Tibial artery (tissue), 4 donors: ENCODE results near the gene CDH5.

Source experiments
- DNase-seq, 2 donors: peaks; one replicate each; pipeline ENCODE4 v3.0.0-alpha.2; 2019
- H3K27ac ChIP-seq, 2 donors: fragments of 200-600 bp; sonication (generic) in 1 of 2; 1 replicate in 1 of 2; 2 replicates in 1 of 2; pipeline ENCODE4 v1.5.1; 2018 to 2019; ENCODE audit warnings: mild to moderate bottlenecking in 1 of 2
- H3K27me3 ChIP-seq, 2 donors: fragments of 200-600 bp; sonication (generic) in 1 of 2; one replicate each; pipeline versions ENCODE4 v1.5.1 to v1.6.0; 2016 to 2019
- H3K36me3 ChIP-seq, 3 donors: fragments of 200-600 bp; sonication (generic) in 2 of 3; one replicate each; pipeline ENCODE4 v1.5.1; 2016 to 2019; ENCODE audit warnings: mild to moderate bottlenecking in 2 of 3
- H3K4me1 ChIP-seq, 4 donors: fragments of 200-600 bp; sonication (generic) in 2 of 4; 1 replicate in 3 of 4; 2 replicates in 1 of 4; pipeline ENCODE4 v1.5.1; 2016 to 2019
- H3K4me3 ChIP-seq, 2 donors: fragments of 200-600 bp; sonication (generic) in 1 of 2; 1 replicate in 1 of 2; 2 replicates in 1 of 2; pipeline ENCODE4 v1.5.1; 2018 to 2019; ENCODE audit warnings: mild to moderate bottlenecking in 2 of 2
- H3K9me3 ChIP-seq, 3 donors: fragments of 200-600 bp; sonication (generic) in 1 of 3; one replicate each; pipeline ENCODE4 v1.5.1; 2016 to 2019
- intact Hi-C: fragments of 100-400 bp; cut with DNase I; formaldehyde crosslinking; loops from one replicate; pipeline ENCODE4 v1.15.0; 2023; ENCODE audit warnings: low total_unique reads
- TF ChIP-seq, protein P1 (sequence below), 2 experiments: fragments of 200-600 bp in 1 of 2; fragments of 450-650 bp in 1 of 2; IDR thresholded peaks; one replicate each; pipeline ENCODE4 v1.5.1; 2017 to 2019; ENCODE audit warnings: antibody characterized with exemption in 2 of 2, mild to moderate bottlenecking in 1 of 2, moderate library complexity in 1 of 2

Gene CDH5

DNA sequence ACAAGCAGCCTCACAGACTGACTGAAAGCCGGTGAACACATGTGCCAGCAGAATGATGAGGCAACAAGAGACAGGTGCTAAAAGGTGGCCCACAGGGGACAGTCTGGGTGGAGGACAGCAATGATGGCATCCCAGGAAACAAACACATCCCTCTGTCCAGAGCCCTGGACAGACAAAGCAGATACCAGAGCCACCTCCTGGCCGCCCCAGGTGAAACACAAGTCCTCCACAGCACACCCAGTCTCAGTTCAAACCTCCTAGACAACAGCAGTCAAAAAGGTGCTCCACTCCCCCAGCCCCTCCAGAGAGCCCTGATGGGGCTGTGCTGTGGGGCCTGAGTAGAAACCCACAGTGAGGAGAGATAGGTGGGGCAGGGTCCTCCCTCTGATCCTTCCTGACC, 20.3 kb upstream of the CDH5 start:
- TF ChIP-seq, protein P1, sequence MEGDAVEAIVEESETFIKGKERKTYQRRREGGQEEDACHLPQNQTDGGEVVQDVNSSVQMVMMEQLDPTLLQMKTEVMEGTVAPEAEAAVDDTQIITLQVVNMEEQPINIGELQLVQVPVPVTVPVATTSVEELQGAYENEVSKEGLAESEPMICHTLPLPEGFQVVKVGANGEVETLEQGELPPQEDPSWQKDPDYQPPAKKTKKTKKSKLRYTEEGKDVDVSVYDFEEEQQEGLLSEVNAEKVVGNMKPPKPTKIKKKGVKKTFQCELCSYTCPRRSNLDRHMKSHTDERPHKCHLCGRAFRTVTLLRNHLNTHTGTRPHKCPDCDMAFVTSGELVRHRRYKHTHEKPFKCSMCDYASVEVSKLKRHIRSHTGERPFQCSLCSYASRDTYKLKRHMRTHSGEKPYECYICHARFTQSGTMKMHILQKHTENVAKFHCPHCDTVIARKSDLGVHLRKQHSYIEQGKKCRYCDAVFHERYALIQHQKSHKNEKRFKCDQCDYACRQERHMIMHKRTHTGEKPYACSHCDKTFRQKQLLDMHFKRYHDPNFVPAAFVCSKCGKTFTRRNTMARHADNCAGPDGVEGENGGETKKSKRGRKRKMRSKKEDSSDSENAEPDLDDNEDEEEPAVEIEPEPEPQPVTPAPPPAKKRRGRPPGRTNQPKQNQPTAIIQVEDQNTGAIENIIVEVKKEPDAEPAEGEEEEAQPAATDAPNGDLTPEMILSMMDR (IDR thresholded peaks at IDR 0.05) = no peak
- peaks cover 0 to 14% of the 10 kb centered on the region in 2 donors for H3K27me3 ChIP-seq
- no peaks in the 10 kb centered on the region for H3K36me3 ChIP-seq
- H3K4me1 ChIP-seq = peaks cover 0 to 5% (median 0%) of the 10 kb centered on the region in 4 donors
- DNase-seq = no peak
- H3K27ac ChIP-seq = no peak overlapping the region
- no peaks in the 10 kb centered on the region for H3K9me3 ChIP-seq
- no peak overlapping the region for H3K4me3 ChIP-seq
- intact Hi-C loops = no loop called here

DNA sequence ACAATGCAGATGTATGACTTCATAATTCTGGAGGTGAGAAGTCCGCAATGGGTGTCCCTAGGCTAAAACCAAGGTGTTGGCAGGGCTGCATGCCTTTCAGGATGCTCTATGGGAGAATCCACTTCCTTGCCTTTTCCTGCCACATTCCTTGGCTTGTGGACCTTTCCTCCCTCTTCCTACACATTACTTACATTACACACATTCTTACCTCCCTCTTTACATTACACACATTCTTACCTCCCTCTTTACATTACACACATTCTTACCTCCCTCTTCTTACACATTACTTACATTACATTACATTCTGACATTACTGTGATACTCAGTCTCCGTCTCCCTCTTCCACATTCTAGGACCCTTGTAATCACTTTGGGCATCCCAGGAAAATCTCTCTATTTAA, 14.2 kb upstream of the CDH5 start:
- TF ChIP-seq, protein P1 (IDR thresholded peaks at IDR 0.05) = no peak
- Histone ChIP-seq H3K36me3 (no peaks in the 10 kb centered on the region), H3K27ac (no peak overlapping the region), H3K9me3 (no peaks in the 10 kb centered on the region), H3K4me3 (no peak overlapping the region), H3K4me1 (peaks cover 0 to 4% (median 0%) of the 10 kb centered on the region in 4 donors), H3K27me3 (peaks cover 0 to 24% of the 10 kb centered on the region in 2 donors)
- DNase-seq = no peak
- intact Hi-C loops = no loop called here

DNA sequence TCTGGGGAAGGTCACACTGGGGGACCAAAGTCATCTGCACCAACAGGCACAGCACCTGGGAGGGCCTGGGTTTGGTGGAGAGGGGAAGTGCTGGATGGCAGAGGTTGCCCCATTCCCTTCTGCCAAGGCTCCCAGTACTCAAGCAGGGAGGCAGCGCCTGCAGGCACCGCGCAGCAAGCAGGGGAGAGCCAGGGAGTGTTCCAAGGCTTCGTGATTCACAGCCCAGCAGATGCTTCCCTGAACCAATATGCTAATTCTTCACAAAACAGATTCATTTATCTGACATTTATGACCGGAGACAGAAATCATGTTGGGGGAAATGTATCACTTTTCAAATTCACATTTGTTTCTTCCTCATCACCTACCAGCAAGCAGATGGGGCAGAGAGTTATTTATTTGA, 13.4 kb upstream of the CDH5 start:
- TF ChIP-seq, protein P1 (IDR thresholded peaks at IDR 0.05) = no peak
- H3K4me1 ChIP-seq = peaks cover 0 to 8% (median 1%) of the 10 kb centered on the region in 4 donors
- H3K36me3 ChIP-seq = no peaks in the 10 kb centered on the region
- no peaks in the 10 kb centered on the region for H3K9me3 ChIP-seq
- no peak overlapping the region for H3K4me3 ChIP-seq
- no peak overlapping the region for H3K27ac ChIP-seq
- peaks cover 0 to 24% of the 10 kb centered on the region in 2 donors for H3K27me3 ChIP-seq
- no peak for DNase-seq
- intact Hi-C loops = no loop called here

DNA sequence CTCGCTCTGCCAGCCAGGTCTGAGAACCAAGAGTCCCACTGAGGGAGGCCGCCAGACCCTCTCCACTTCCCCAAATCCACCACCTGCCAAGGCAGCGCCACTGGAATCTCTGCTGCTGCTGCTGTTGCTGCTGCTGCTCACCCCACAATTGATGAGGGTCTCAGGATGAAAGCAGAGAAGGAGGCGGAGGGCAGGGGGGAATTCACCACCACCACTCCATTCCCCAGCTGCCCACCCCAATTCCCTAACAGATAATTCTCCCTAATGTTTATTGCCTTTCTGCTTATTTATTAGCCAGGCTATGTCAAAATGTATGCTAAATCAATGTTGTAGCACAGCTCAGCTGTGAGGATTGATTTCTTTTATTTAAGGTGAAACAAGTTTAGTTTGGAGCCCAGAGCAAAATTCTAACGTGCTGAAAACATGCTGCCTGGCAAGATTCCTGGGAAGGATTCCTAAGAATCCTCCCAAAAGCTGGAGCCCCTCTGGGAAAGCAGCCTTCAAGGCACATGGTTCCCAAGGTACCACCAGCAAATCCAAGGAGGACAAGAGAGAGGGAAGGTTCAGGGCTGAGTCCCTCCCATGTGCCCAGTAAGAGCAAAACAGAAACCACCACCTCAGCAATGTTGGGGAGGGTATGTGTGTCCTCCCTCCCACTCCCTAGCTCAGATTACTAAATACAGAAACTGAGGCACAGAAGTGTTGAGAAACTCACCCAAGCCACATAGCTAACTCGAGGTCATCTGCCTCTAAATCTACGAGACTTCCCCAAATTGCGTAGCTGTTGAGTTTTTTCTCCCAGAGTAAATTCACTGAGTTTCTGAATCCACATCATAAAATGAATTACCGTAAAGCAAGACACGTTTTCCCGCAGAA, 12.2 kb upstream of the CDH5 start:
- no peak for DNase-seq
- H3K27ac ChIP-seq = no peak overlapping the region
- H3K4me3 ChIP-seq = no peak overlapping the region
- H3K4me1 ChIP-seq = peaks cover 0 to 8% (median 2%) of the 10 kb centered on the region in 4 donors
- intact Hi-C loops = no loop called here
- no peaks in the 10 kb centered on the region for H3K9me3 ChIP-seq
- peaks cover 0 to 24% of the 10 kb centered on the region in 2 donors for H3K27me3 ChIP-seq
- no peaks in the 10 kb centered on the region for H3K36me3 ChIP-seq
- TF ChIP-seq, protein P1 (IDR thresholded peaks at IDR 0.05) = no peak

DNA sequence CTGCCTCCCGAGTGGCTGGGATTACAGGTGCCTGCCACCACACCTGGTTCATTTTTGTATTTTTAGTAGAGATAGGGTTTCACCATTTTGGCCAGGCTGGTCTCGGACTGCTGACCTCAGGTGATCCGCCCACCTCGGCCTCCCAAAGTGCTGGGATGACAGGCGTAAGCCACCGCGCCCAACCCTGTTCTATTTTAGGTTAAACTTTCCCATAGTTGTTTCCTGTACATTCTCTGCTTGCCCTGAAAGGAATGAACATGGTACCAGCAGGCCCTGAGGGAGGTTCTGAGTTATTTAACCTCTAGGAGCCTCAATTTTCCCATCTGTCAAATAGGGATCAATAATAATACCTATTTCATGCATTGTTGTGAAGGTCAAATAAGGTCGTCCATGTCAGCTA, 11.0 kb upstream of the CDH5 start:
- intact Hi-C loops = no loop called here
- Histone ChIP-seq H3K27me3 (peaks cover 0 to 21% of the 10 kb centered on the region in 2 donors), H3K4me3 (no peak overlapping the region), H3K9me3 (no peaks in the 10 kb centered on the region), H3K4me1 (peaks cover 0 to 8% (median 2%) of the 10 kb centered on the region in 4 donors), H3K27ac (no peak overlapping the region), H3K36me3 (no peaks in the 10 kb centered on the region)
- DNase-seq = no peak
- TF ChIP-seq, protein P1 (IDR thresholded peaks at IDR 0.05) = no peak
